ENCODE data around the gene L3MBTL4.

DNA sequence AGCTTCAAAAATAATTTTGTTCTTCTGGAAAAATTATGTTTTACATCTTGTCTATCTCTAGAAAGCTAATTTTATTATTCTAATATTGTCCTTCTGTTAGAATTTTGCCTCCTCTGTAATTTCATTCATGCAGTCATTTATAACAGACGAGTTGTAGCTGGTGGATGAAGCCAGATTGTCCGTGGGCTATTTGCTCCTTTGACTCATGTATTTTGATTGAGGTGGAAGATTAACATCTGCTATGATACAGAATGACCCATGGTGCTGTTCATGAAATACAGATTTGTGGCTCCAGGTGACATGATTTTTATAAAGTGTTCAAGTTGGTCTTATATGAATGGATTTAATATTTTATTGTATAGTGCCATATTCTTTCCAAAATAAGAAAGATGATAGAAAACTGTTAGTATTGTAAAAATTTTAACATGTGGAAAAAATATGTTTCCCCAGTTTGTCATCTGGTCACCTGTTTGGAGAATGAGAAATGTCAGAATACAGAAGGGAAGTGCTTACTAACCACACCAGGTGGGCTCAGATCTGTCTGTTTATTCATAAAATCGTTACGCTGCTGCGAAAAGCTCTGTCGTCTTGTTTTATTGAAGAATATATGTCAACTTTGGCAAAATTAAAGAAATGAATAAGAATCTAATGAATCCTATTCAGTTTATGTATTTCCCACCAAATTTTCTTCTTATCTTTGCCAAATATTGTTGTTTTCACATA is 20.4 kb upstream of the L3MBTL4 start:
- TF ChIP-seq POLR2A (IDR thresholded peaks at IDR 0.05; ENCODE audit: low read depth, low read length) (no peak), POLR2AphosphoS5 (IDR thresholded peaks at IDR 0.05; ENCODE audit: low read depth, low read length) (no peak), TAF1 (IDR thresholded peaks at IDR 0.05; ENCODE audit: borderline replicate concordance, low read depth, low read length) (no peak)

All from GM12892 (cell line).